ENCODE results near the gene ZNF81. TPM values are rescaled to one million over a fixed set of nuclear protein-coding genes. Genes with fewer than 3 reads are reported as not detected.

Gene ZNF81
- total and polyA plus RNA-seq, 2 of the 4 experiments (the other 2 are of a cell fraction), result 2.1 to 4.5 TPM

- WGBS, 2 experiments (ENCODE audit: extremely low coverage in 2 of 2, insufficient read length in 1 of 2), result no CpG with 5 or more reads among the region's 4 CpGs
Observed at GRCh38 chrX:47840111-47840510, 3.4 kb downstream of the ZNF81 start.

More at GRCh38 chrX:47840111-47840510, 3.4 kb downstream of the ZNF81 start:
- Histone ChIP-seq H3K14ac (replicated peaks; ENCODE audit: low read depth, low read length) (no peak overlapping the region), H3K4me3 (ENCODE audit: insufficient read depth, low read depth, low read length) (no peak overlapping the region), H4K20me1 (ENCODE audit: insufficient read depth, low read length) (no peaks in the 10 kb centered on the region), H4K91ac (ENCODE audit: insufficient read depth, low read depth, low read length) (no peak overlapping the region), H3K18ac (ENCODE audit: low read depth, low read length) (no peak overlapping the region), H3K56ac (ENCODE audit: extremely low read depth, insufficient read depth, low read length) (no peak overlapping the region), H3K4me1 (ENCODE audit: control insufficient read depth, insufficient read depth, low read length) (no peaks in the 10 kb centered on the region), H3K4ac (ENCODE audit: low read depth, low read length) (no peak overlapping the region), H3K4me2 (ENCODE audit: low read depth, low read length) (no peak overlapping the region), H3K9ac (ENCODE audit: low read depth, low read length) (no peak overlapping the region), H3K9me3 (ENCODE audit: control insufficient read depth, insufficient read depth, low read length) (no peaks in the 10 kb centered on the region), H2AFZ (replicated peaks; ENCODE audit: low read length, poor library complexity) (no peak overlapping the region), H3K9me1 (ENCODE audit: insufficient read depth, low read length) (no peaks in the 10 kb centered on the region), H3K23ac (ENCODE audit: low read depth, low read length) (no peak overlapping the region), H3K27ac (ENCODE audit: insufficient read depth, low read length) (no peak overlapping the region), H2BK20ac (ENCODE audit: low read depth, low read length) (no peak overlapping the region), H2BK120ac (ENCODE audit: low read depth, low read length) (no peak overlapping the region), H2AK9ac (replicated peaks; ENCODE audit: low read depth, low read length, poor library complexity) (no peak overlapping the region), H3K79me1 (ENCODE audit: low read depth in 1 of 2, low read length in 2 of 2) (no peaks in the 10 kb centered on the region; a peak in 1 of 4 replicates), H2BK5ac (ENCODE audit: low read depth, low read length, poor library complexity, severe bottlenecking) (no peak overlapping the region), H4K8ac (ENCODE audit: low read depth in 2 of 2, low read length in 2 of 2) (no peak overlapping the region), H2BK15ac (ENCODE audit: low read depth, low read length) (no peak overlapping the region), H3K36me3 (ENCODE audit: control insufficient read depth, insufficient read depth, low read length) (no peaks in the 10 kb centered on the region), H4K5ac (ENCODE audit: low read depth, low read length) (no peak overlapping the region), H2AK5ac (ENCODE audit: low read depth, low read length) (no peak overlapping the region), H3K27me3 (ENCODE audit: control insufficient read depth, insufficient read depth, low read length) (no peaks in the 10 kb centered on the region)
- ChIA-PET CTCF (no interaction called here), POLR2A (ENCODE audit: unreplicated experiment) (no interaction called here)
- no TSS peak for BruUV-seq (replicated peaks)
- in situ Hi-C loops (cut with MboI; ENCODE audit: low sequenced_read_pairs), result no loop called here
- TF ChIP-seq SMC3 (IDR thresholded peaks at IDR 0.05; ENCODE audit: low read depth, low read length) (no peak), ELK1 (IDR thresholded peaks at IDR 0.05; ENCODE audit: borderline replicate concordance, low read depth, low read length) (no peak), BHLHE40 (IDR thresholded peaks at IDR 0.05; ENCODE audit: low read depth, low read length) (no peak), MXI1 (IDR thresholded peaks at IDR 0.05; ENCODE audit: borderline replicate concordance, low read depth, low read length) (no peak), FOS (IDR thresholded peaks at IDR 0.05; ENCODE audit: low read depth, low read length) (no peak), CHD1 (IDR thresholded peaks at IDR 0.05; ENCODE audit: low read depth, low read length) (no peak), RFX5 (IDR thresholded peaks at IDR 0.05; ENCODE audit: low read depth, low read length) (no peak), CTCF (conservative IDR thresholded peaks at IDR 0.05; ENCODE audit: low read depth, low read length) (no peak), USF2 (IDR thresholded peaks at IDR 0.05; ENCODE audit: low read depth, low read length) (no peak)
- ATAC-seq (ENCODE audit: low read depth) (no peak), DNase-seq (no peak)
- dilution Hi-C loops (cut with HindIII; ENCODE audit: low sequenced_read_pairs, unreplicated experiment), result no loop called here
- intact Hi-C loops (cut with micrococcal nuclease), result no loop called here
